Tibial artery (tissue), 4 donors: ENCODE data around the gene SUMO2.
"Not testable (repeated sequence)": the region's sequence is repeated elsewhere in the genome, so short reads cannot be mapped to it uniquely, and the experiment has no call there.

Experiments used
- DNase-seq, 2 donors: peaks; one replicate each; pipeline ENCODE4 v3.0.0-alpha.2; 2019
- H3K27ac ChIP-seq, 2 donors: fragments of 200-600 bp; sonication (generic) in 1 of 2; 1 replicate in 1 of 2; 2 replicates in 1 of 2; pipeline ENCODE4 v1.5.1; 2018 to 2019; ENCODE audit warnings: mild to moderate bottlenecking in 1 of 2
- H3K27me3 ChIP-seq, 2 donors: fragments of 200-600 bp; sonication (generic) in 1 of 2; one replicate each; pipeline versions ENCODE4 v1.5.1 to v1.6.0; 2016 to 2019
- H3K36me3 ChIP-seq, 3 donors: fragments of 200-600 bp; sonication (generic) in 2 of 3; one replicate each; pipeline ENCODE4 v1.5.1; 2016 to 2019; ENCODE audit warnings: mild to moderate bottlenecking in 2 of 3
- H3K4me1 ChIP-seq, 4 donors: fragments of 200-600 bp; sonication (generic) in 2 of 4; 1 replicate in 3 of 4; 2 replicates in 1 of 4; pipeline ENCODE4 v1.5.1; 2016 to 2019
- H3K4me3 ChIP-seq, 2 donors: fragments of 200-600 bp; sonication (generic) in 1 of 2; 1 replicate in 1 of 2; 2 replicates in 1 of 2; pipeline ENCODE4 v1.5.1; 2018 to 2019; ENCODE audit warnings: mild to moderate bottlenecking in 2 of 2
- H3K9me3 ChIP-seq, 3 donors: fragments of 200-600 bp; sonication (generic) in 1 of 3; one replicate each; pipeline ENCODE4 v1.5.1; 2016 to 2019
- intact Hi-C: fragments of 100-400 bp; cut with DNase I; formaldehyde crosslinking; loops from one replicate; pipeline ENCODE4 v1.15.0; 2023; ENCODE audit warnings: low total_unique reads
- TF ChIP-seq, protein P1 (sequence below), 2 experiments: fragments of 200-600 bp in 1 of 2; fragments of 450-650 bp in 1 of 2; IDR thresholded peaks; one replicate each; pipeline ENCODE4 v1.5.1; 2017 to 2019; ENCODE audit warnings: antibody characterized with exemption in 2 of 2, mild to moderate bottlenecking in 1 of 2, moderate library complexity in 1 of 2

Gene SUMO2

GRCh38 chr17:75138519-75138918 is 44.2 kb downstream of the SUMO2 start:
- Histone ChIP-seq H3K4me3 (no peak overlapping the region), H3K36me3 (peaks cover 0 to 11% (median 0%) of the 10 kb centered on the region in 3 donors), H3K9me3 (no peaks in the 10 kb centered on the region), H3K27ac (no peak overlapping the region), H3K27me3 (no peaks in the 10 kb centered on the region), H3K4me1 (no peaks in the 10 kb centered on the region)
- TF ChIP-seq, protein P1, sequence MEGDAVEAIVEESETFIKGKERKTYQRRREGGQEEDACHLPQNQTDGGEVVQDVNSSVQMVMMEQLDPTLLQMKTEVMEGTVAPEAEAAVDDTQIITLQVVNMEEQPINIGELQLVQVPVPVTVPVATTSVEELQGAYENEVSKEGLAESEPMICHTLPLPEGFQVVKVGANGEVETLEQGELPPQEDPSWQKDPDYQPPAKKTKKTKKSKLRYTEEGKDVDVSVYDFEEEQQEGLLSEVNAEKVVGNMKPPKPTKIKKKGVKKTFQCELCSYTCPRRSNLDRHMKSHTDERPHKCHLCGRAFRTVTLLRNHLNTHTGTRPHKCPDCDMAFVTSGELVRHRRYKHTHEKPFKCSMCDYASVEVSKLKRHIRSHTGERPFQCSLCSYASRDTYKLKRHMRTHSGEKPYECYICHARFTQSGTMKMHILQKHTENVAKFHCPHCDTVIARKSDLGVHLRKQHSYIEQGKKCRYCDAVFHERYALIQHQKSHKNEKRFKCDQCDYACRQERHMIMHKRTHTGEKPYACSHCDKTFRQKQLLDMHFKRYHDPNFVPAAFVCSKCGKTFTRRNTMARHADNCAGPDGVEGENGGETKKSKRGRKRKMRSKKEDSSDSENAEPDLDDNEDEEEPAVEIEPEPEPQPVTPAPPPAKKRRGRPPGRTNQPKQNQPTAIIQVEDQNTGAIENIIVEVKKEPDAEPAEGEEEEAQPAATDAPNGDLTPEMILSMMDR (IDR thresholded peaks at IDR 0.05), result no peak
- no peak for DNase-seq
- intact Hi-C loops, result no loop called here

GRCh38 chr17:75137762-75138161 is 45.0 kb downstream of the SUMO2 start:
- H3K27me3 ChIP-seq, H3K27ac ChIP-seq, H3K9me3 ChIP-seq, intact Hi-C loops, H3K4me1 ChIP-seq, DNase-seq, H3K4me3 ChIP-seq: not testable (repeated sequence)
- peaks cover 0 to 11% (median 0%) of the 10 kb centered on the region in 3 donors for H3K36me3 ChIP-seq

- Histone ChIP-seq H3K4me1 (peaks cover 0 to 7% (median 3%) of the 10 kb centered on the region in 4 donors), H3K27me3 (no peaks in the 10 kb centered on the region), H3K4me3 (no peak overlapping the region), H3K27ac (no peak overlapping the region), H3K36me3 (no peaks in the 10 kb centered on the region), H3K9me3 (no peaks in the 10 kb centered on the region)
- intact Hi-C loops, result no loop called here
- TF ChIP-seq, protein P1 (IDR thresholded peaks at IDR 0.05), result no peak
- DNase-seq, result no peak
Observed at GRCh38 chr17:75135946-75136345, 46.8 kb downstream of the SUMO2 start.

- no peaks in the 10 kb centered on the region for H3K27me3 ChIP-seq
- H3K4me1 ChIP-seq, result peaks cover 0 to 12% (median 3%) of the 10 kb centered on the region in 4 donors
- no peak overlapping the region for H3K27ac ChIP-seq
- H3K9me3 ChIP-seq, result no peaks in the 10 kb centered on the region
- TF ChIP-seq, protein P1 (IDR thresholded peaks at IDR 0.05), result no peak
- H3K36me3 ChIP-seq, result no peaks in the 10 kb centered on the region
- DNase-seq, result no peak
- no peak overlapping the region for H3K4me3 ChIP-seq
- intact Hi-C loops, result no loop called here
Observed at GRCh38 chr17:75135452-75135851, 47.3 kb downstream of the SUMO2 start.

GRCh38 chr17:75133607-75134347 is 49.0 kb downstream of the SUMO2 start:
- DNase-seq, H3K9me3 ChIP-seq, H3K27ac ChIP-seq, intact Hi-C loops, H3K4me3 ChIP-seq, H3K27me3 ChIP-seq: not testable (repeated sequence)
- H3K36me3 ChIP-seq, result peaks cover 0 to 15% (median 0%) of the 10 kb centered on the region in 3 donors
- peaks cover 0 to 15% (median 5%) of the 10 kb centered on the region in 4 donors for H3K4me1 ChIP-seq

DNA sequence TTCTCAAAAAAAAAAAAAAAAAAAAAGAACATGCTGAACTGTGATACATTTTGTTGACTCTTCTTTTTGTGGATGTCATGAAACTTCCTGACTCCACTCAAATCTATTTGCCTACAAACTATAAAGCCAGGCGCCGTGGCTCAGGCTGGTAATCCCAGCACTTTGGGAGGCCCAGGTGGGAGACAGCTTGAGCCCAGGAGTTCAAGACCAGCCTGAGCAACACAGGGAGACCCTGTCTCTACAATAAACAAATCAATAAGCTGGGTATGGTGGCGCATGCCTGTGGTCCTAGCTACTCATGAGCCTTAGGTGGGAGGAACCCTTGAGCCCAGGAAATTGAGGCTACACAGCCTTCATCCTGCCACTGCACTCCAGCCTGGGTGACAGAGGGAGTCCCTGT is 49.8 kb downstream of the SUMO2 start:
- intact Hi-C loops, result no loop called here
- TF ChIP-seq, protein P1 (IDR thresholded peaks at IDR 0.05), result no peak
- no peaks in the 10 kb centered on the region for H3K27me3 ChIP-seq
- H3K27ac ChIP-seq, result no peak overlapping the region
- DNase-seq, result no peak
- no peaks in the 10 kb centered on the region for H3K9me3 ChIP-seq
- peaks cover 0 to 15% (median 5%) of the 10 kb centered on the region in 4 donors for H3K4me1 ChIP-seq
- H3K4me3 ChIP-seq, result no peak overlapping the region
- peaks cover 0 to 19% (median 0%) of the 10 kb centered on the region in 3 donors for H3K36me3 ChIP-seq

DNA sequence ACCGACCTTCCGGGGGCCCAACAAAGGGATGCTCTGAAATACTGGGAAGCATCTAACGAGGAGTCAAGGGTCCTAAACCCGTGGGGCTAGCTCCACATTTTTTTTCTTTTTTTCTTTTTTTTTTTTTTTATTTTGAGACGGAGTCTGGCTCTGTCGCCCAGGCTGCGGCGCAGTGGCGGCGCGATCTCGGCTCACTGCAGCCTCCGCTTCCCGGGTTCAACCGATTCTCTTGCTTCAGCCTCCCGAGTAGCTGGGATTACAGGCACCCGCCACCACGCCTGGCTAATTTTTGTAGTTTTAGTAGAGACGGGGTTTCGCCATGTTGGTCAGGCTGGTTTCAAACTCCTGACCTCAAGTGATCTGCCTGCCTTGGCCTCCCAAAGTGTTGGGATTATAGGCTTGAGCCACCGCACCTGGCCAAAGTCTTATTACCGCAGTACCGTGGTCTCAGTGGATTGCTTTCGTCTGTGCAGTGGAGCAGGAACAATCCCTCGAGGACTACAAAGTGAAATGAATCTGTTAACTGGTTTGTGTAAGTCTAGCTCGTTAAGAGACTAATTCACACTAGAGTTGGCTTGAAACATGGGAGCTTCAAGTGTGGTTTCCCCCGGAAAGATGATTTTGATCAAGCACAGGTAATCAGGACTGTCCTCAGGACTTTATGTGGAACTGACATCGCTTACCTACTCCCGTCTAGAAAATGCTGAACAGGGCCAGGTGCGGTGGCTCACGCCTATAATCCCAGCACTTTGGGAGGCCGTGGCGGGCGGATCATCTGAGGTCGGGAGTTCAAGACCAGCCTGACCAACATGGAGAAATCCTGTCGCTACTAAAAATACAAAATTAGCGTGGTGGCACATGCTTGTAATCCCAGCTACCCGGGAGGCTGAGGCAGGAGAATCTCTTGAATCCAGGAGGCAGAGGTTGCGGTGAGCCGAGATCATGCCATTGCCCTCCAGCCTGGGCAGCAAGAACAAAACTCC is 50.5 kb downstream of the SUMO2 start:
- Histone ChIP-seq H3K27ac (peak overlapping the region; percentile 79 to 85), H3K4me3 (peak overlapping the region; percentile 61 to 63), H3K36me3 (peaks cover 0 to 19% (median 0%) of the 10 kb centered on the region in 3 donors), H3K4me1 (peaks cover 0 to 15% (median 5%) of the 10 kb centered on the region in 4 donors)
- DNase-seq, H3K27me3 ChIP-seq, H3K9me3 ChIP-seq, intact Hi-C loops: not testable (repeated sequence)
